GM18858 (cell line): ENCODE results near the gene LIN7C.
"Not testable (repeated sequence)": the region's sequence is repeated elsewhere in the genome, so short reads cannot be mapped to it uniquely, and the experiment has no call there.

Source experiments
- ATAC-seq: cut with Tn5 transposase; IDR thresholded peaks from one replicate; pipeline ENCODE4 v1.9.1; 2021; ENCODE audit not compliant: unreplicated experiment

The LIN7C gene

GRCh38 chr11:27451244-27451965 lies 55.2 kb downstream of the LIN7C start:
- no peak for ATAC-seq

- not testable (repeated sequence) for ATAC-seq
These were observed 58.4 kb downstream of the LIN7C start for GRCh38 chr11:27448184-27448540.

GRCh38 chr11:27447288-27448183 lies 59.0 kb downstream of the LIN7C start:
- no peak for ATAC-seq

- ATAC-seq = no peak
These were observed 60.9 kb downstream of the LIN7C start for GRCh38 chr11:27445625-27446024.

GRCh38 chr11:27444801-27445215 lies 61.8 kb downstream of the LIN7C start:
- ATAC-seq = no peak
